ENCODE results near the gene NDUFAF2.

Gene NDUFAF2

GRCh38 chr5:61139931-61140330 lies 194.9 kb downstream of the NDUFAF2 start:
- Histone ChIP-seq H3K9me3 (ENCODE audit: control insufficient read depth, low read length) (no peaks in the 10 kb centered on the region), H3K4me3 (ENCODE audit: low read length) (no peak overlapping the region), H3K4me1 (ENCODE audit: control insufficient read depth, insufficient read depth, low read length) (no peaks in the 10 kb centered on the region), H3K36me3 (ENCODE audit: control insufficient read depth, insufficient read depth, low read length) (no peaks in the 10 kb centered on the region), H3K27me3 (ENCODE audit: control insufficient read depth, insufficient read depth, low read length) (no peaks in the 10 kb centered on the region), H3K9ac (ENCODE audit: low read length) (no peak overlapping the region)

DNA sequence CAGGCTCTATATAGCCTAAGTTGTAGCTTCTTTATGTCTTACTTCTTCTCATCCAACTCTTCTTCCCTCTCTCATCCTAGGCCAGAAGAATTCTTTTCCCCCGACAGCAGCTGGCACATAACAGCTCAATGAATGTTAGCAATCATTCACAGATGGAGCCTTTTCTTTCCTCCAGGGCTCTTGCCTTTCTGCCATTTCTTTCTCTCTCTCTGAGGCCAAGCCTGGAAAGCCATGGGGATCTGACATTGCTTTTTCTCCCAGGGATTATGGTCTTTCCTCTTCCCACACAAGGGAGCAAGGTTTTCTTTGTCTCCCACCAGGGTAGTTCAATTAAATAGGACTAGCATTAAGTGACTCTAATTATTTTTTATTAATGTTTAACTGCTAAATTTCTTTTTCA lies 196.8 kb downstream of the NDUFAF2 start:
- H3K27me3 ChIP-seq (ENCODE audit: control insufficient read depth, insufficient read depth, low read length) = no peaks in the 10 kb centered on the region
- no peak overlapping the region for H3K9ac ChIP-seq (ENCODE audit: low read length)
- H3K9me3 ChIP-seq (ENCODE audit: control insufficient read depth, low read length) = no peaks in the 10 kb centered on the region
- no peak overlapping the region for H3K4me3 ChIP-seq (ENCODE audit: low read length)
- no peaks in the 10 kb centered on the region for H3K4me1 ChIP-seq (ENCODE audit: control insufficient read depth, insufficient read depth, low read length)
- H3K36me3 ChIP-seq (ENCODE audit: control insufficient read depth, insufficient read depth, low read length) = no peaks in the 10 kb centered on the region

GRCh38 chr5:61142391-61142790 lies 197.4 kb downstream of the NDUFAF2 start:
- Histone ChIP-seq H3K9ac (ENCODE audit: low read length) (no peak overlapping the region), H3K36me3 (ENCODE audit: control insufficient read depth, insufficient read depth, low read length) (no peaks in the 10 kb centered on the region)

GRCh38 chr5:61142811-61143210 lies 197.8 kb downstream of the NDUFAF2 start:
- Histone ChIP-seq H3K27me3 (ENCODE audit: control insufficient read depth, insufficient read depth, low read length) (no peaks in the 10 kb centered on the region), H3K9me3 (ENCODE audit: control insufficient read depth, low read length) (no peaks in the 10 kb centered on the region), H3K36me3 (ENCODE audit: control insufficient read depth, insufficient read depth, low read length) (no peaks in the 10 kb centered on the region), H3K9ac (ENCODE audit: low read length) (no peak overlapping the region), H3K4me1 (ENCODE audit: control insufficient read depth, insufficient read depth, low read length) (no peaks in the 10 kb centered on the region), H3K4me3 (ENCODE audit: low read length) (no peak overlapping the region)

More at GRCh38 chr5:61142391-61142790, 197.4 kb downstream of the NDUFAF2 start:
- Histone ChIP-seq H3K9me3 (ENCODE audit: control insufficient read depth, low read length) (no peaks in the 10 kb centered on the region), H3K4me3 (ENCODE audit: low read length) (no peak overlapping the region), H3K27me3 (ENCODE audit: control insufficient read depth, insufficient read depth, low read length) (no peaks in the 10 kb centered on the region), H3K4me1 (ENCODE audit: control insufficient read depth, insufficient read depth, low read length) (no peaks in the 10 kb centered on the region)

GRCh38 chr5:61148515-61148914 lies 203.5 kb downstream of the NDUFAF2 start:
- H3K9me3 ChIP-seq (ENCODE audit: control insufficient read depth, low read length) = no peaks in the 10 kb centered on the region
- no peaks in the 10 kb centered on the region for H3K27me3 ChIP-seq (ENCODE audit: control insufficient read depth, insufficient read depth, low read length)
- H3K4me1 ChIP-seq (ENCODE audit: control insufficient read depth, insufficient read depth, low read length) = no peaks in the 10 kb centered on the region
- H3K4me3 ChIP-seq (ENCODE audit: low read length) = no peak overlapping the region
- H3K36me3 ChIP-seq (ENCODE audit: control insufficient read depth, insufficient read depth, low read length) = no peaks in the 10 kb centered on the region
- no peak overlapping the region for H3K9ac ChIP-seq (ENCODE audit: low read length)

DNA sequence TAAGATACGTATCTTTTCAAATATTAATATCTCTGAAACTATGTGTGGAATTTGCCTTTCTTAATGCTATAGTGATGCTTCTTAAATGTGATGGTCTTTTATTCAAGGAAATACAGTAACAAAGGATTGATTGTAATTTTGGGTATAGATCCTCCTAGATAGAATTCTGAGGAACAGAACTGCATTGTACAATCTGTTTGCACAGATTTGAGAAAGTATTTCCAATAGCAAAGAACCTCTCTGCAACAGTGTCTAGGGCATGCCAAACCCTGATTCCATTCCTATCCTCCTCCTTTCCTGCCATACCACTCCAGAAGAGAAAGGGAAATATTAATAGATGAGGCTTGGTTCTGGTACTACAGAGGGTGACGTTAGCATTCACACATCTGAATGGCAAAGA lies 206.9 kb downstream of the NDUFAF2 start:
- no peaks in the 10 kb centered on the region for H3K27me3 ChIP-seq (ENCODE audit: control insufficient read depth, insufficient read depth, low read length)
- no peak overlapping the region for H3K4me3 ChIP-seq (ENCODE audit: low read length)
- H3K9ac ChIP-seq (ENCODE audit: low read length) = no peak overlapping the region
- H3K4me1 ChIP-seq (ENCODE audit: control insufficient read depth, insufficient read depth, low read length) = no peaks in the 10 kb centered on the region
- H3K9me3 ChIP-seq (ENCODE audit: control insufficient read depth, low read length) = no peaks in the 10 kb centered on the region
- no peaks in the 10 kb centered on the region for H3K36me3 ChIP-seq (ENCODE audit: control insufficient read depth, insufficient read depth, low read length)

GRCh38 chr5:61159070-61159469 lies 214.1 kb downstream of the NDUFAF2 start:
- no peaks in the 10 kb centered on the region for H3K36me3 ChIP-seq (ENCODE audit: control insufficient read depth, insufficient read depth, low read length)
- peaks cover 10% of the 10 kb centered on the region for H3K4me1 ChIP-seq (ENCODE audit: control insufficient read depth, insufficient read depth, low read length)
- H3K4me3 ChIP-seq (ENCODE audit: low read length) = no peak overlapping the region

GRCh38 chr5:61159836-61160235 lies 214.8 kb downstream of the NDUFAF2 start:
- Histone ChIP-seq H3K36me3 (ENCODE audit: control insufficient read depth, insufficient read depth, low read length) (no peaks in the 10 kb centered on the region), H3K4me1 (ENCODE audit: control insufficient read depth, insufficient read depth, low read length) (peaks cover 10% of the 10 kb centered on the region), H3K4me3 (ENCODE audit: low read length) (no peak overlapping the region), H3K27me3 (ENCODE audit: control insufficient read depth, insufficient read depth, low read length) (no peaks in the 10 kb centered on the region), H3K9ac (ENCODE audit: low read length) (no peak overlapping the region), H3K9me3 (ENCODE audit: control insufficient read depth, low read length) (no peaks in the 10 kb centered on the region)

More at GRCh38 chr5:61159070-61159469, 214.1 kb downstream of the NDUFAF2 start:
- no peak overlapping the region for H3K9ac ChIP-seq (ENCODE audit: low read length)
- no peaks in the 10 kb centered on the region for H3K27me3 ChIP-seq (ENCODE audit: control insufficient read depth, insufficient read depth, low read length)
- H3K9me3 ChIP-seq (ENCODE audit: control insufficient read depth, low read length) = no peaks in the 10 kb centered on the region

GRCh38 chr5:61160497-61160896 lies 215.5 kb downstream of the NDUFAF2 start:
- Histone ChIP-seq H3K27me3 (ENCODE audit: control insufficient read depth, insufficient read depth, low read length) (no peaks in the 10 kb centered on the region), H3K4me1 (ENCODE audit: control insufficient read depth, insufficient read depth, low read length) (peaks cover 10% of the 10 kb centered on the region), H3K36me3 (ENCODE audit: control insufficient read depth, insufficient read depth, low read length) (no peaks in the 10 kb centered on the region), H3K9ac (ENCODE audit: low read length) (no peak overlapping the region), H3K9me3 (ENCODE audit: control insufficient read depth, low read length) (no peaks in the 10 kb centered on the region), H3K4me3 (ENCODE audit: low read length) (no peak overlapping the region)

DNA sequence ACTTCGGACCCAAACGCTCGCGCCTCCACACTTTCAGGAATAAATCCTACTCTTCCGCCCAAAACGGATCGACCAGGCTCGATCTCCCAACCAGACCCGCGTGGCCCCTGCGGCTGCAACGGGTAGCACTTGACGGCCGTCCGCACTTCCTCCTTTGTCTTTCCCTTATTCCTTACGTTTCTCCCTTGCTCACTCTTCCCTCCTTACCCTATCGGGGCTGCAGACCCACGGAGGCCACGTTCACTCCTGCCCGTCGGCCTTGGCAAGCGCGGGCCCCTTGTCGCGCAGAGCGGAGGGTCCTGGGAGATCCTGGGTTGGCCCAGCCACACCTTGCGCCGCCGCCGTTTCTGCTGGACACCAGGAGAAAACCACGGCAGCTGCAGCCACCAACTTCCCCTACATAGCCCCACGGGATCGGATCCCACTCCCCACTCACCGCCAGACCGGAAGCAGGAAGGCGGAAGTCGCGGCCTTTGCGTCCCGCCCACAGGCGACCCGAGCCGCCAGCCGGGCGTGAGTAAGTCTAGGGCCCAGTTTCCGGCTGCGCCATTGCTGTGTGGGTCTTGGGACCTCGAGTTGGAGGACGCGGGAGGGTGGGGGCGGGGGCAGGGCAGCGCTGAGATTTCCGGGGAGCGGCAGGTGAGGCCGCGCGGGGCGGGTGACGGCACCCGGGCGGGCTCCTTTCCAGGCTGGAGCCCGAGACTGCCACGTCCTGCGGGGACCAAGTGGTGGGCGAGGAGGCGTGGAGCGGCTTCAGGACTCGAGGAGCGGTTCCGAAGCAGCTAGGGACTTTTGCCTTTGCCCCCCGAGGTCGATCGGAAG lies 217.2 kb downstream of the NDUFAF2 start, which contains the start of gene SMIM15:
Gene SMIM15, minus strand, starts transcription at position 459 of the 822 bp plus-strand sequence. CDS start 2,297 bp downstream, outside the sequence.
- H3K4me1 ChIP-seq (ENCODE audit: control insufficient read depth, insufficient read depth, low read length) = peaks cover 10% of the 10 kb centered on the region
- peak within 1 kb of the TSS; percentile 68 for H3K4me3 ChIP-seq (ENCODE audit: low read length)
- H3K36me3 ChIP-seq (ENCODE audit: control insufficient read depth, insufficient read depth, low read length) = no peaks in the 10 kb centered on the region
- peak within 1 kb of the TSS; percentile 87 for H3K9ac ChIP-seq (ENCODE audit: low read length)
- no peaks in the 10 kb centered on the region for H3K27me3 ChIP-seq (ENCODE audit: control insufficient read depth, insufficient read depth, low read length)
- H3K9me3 ChIP-seq (ENCODE audit: control insufficient read depth, low read length) = no peaks in the 10 kb centered on the region

- Histone ChIP-seq H3K9me3 (ENCODE audit: control insufficient read depth, low read length) (no peaks in the 10 kb centered on the region), H3K27me3 (ENCODE audit: control insufficient read depth, insufficient read depth, low read length) (no peaks in the 10 kb centered on the region), H3K36me3 (ENCODE audit: control insufficient read depth, insufficient read depth, low read length) (no peaks in the 10 kb centered on the region), H3K9ac (ENCODE audit: low read length) (peak overlapping the region; percentile 87), H3K4me3 (ENCODE audit: low read length) (peak overlapping the region; percentile 68), H3K4me1 (ENCODE audit: control insufficient read depth, insufficient read depth, low read length) (peaks cover 7% of the 10 kb centered on the region)
Observed at GRCh38 chr5:61162832-61163567, 218.0 kb downstream of the NDUFAF2 start.

GRCh38 chr5:61163905-61164304 lies 218.9 kb downstream of the NDUFAF2 start:
- Histone ChIP-seq H3K9me3 (ENCODE audit: control insufficient read depth, low read length) (no peaks in the 10 kb centered on the region), H3K4me3 (ENCODE audit: low read length) (no peak overlapping the region), H3K9ac (ENCODE audit: low read length) (no peak overlapping the region), H3K36me3 (ENCODE audit: control insufficient read depth, insufficient read depth, low read length) (no peaks in the 10 kb centered on the region), H3K27me3 (ENCODE audit: control insufficient read depth, insufficient read depth, low read length) (no peaks in the 10 kb centered on the region), H3K4me1 (ENCODE audit: control insufficient read depth, insufficient read depth, low read length) (peaks cover 5% of the 10 kb centered on the region)

Data from mucosa of stomach (tissue), 1 donor.